GM12801 (cell line): Measurements from ENCODE around the gene HMHB1.

Experiments
- TF ChIP-seq, protein P1 (sequence below): IDR thresholded peaks from one replicate; pipeline ENCODE4 v1.5.1; 2011; ENCODE audit warnings: control low read depth; ENCODE audit not compliant: insufficient read length; ENCODE audit errors: extremely low read depth

Gene HMHB1

DNA sequence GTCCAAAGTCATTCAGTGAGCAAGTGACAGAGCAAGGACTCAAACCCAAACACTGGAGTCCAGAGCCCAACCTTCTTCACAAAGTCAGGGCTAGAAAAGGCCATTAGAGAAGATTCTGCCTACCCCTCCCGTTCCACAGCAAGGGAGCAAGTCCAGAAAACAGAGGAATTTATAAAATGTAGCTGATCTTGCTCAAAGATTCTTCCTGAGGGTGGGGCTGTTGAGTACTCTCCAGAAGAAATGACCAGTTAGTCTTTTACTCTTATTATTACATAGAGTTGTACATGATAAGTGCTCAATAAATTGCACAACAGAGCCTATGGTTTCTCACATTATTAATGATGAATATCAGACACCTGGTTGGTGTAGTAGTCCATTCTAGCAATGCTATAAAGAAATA is 39.3 kb upstream of the HMHB1 start:
- TF ChIP-seq, protein P1, sequence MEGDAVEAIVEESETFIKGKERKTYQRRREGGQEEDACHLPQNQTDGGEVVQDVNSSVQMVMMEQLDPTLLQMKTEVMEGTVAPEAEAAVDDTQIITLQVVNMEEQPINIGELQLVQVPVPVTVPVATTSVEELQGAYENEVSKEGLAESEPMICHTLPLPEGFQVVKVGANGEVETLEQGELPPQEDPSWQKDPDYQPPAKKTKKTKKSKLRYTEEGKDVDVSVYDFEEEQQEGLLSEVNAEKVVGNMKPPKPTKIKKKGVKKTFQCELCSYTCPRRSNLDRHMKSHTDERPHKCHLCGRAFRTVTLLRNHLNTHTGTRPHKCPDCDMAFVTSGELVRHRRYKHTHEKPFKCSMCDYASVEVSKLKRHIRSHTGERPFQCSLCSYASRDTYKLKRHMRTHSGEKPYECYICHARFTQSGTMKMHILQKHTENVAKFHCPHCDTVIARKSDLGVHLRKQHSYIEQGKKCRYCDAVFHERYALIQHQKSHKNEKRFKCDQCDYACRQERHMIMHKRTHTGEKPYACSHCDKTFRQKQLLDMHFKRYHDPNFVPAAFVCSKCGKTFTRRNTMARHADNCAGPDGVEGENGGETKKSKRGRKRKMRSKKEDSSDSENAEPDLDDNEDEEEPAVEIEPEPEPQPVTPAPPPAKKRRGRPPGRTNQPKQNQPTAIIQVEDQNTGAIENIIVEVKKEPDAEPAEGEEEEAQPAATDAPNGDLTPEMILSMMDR = no peak

DNA sequence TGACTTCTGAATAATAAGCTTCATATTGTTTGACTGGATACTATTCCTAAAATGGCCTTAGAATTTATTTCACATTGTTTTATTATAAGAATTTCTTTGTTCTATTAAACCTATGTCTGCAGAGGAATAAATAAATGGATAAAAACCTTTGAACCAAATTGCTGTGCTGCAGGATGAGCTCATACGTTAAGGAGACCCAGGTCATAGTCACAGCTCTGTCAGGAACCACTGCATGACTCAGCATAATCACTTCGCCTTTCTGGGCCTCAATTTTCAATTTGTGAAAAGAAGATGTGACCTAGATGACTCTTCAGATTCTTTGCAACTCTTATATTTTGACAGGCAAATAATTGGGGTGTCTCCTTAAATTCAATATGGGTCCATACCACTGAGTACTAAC is 36.7 kb upstream of the HMHB1 start:
- TF ChIP-seq, protein P1 = no peak

DNA sequence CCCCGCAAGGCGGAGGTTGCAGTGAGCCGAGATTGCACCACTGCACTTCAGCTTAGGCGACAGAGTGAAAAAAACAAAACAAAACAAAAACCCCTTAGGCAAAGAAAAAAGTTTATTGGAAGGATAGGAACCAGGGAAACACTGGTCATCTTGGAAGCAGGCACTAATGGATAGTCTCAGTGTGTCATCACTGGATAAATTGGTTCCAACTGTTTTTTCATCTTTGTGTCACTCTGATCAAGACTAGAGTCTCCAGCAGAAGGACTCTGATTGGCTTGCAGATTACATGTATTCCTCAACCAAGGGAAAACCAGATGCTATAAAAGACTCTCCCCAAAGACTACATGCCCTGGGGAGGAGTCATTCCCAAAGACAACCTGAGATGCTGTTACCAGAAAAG is 35.0 kb upstream of the HMHB1 start:
- TF ChIP-seq, protein P1 = no peak

DNA sequence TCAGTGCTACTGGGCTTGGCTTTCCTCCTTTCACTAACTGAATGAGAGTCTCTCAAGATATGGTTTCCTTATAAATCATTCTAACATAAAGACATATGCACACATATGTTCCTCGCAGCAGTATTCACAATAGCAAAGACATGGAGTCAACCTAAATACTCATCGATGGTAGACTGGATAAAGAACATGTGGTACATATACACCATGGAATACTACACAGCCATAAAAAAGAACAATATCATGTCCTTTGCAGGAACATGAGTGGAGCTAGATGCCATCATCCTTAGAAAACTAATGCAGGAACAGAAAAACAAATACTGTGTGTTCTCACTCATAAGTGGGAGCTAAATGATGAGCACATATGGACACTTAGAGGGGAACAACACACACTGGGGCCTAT is 32.5 kb upstream of the HMHB1 start:
- TF ChIP-seq, protein P1 = no peak

DNA sequence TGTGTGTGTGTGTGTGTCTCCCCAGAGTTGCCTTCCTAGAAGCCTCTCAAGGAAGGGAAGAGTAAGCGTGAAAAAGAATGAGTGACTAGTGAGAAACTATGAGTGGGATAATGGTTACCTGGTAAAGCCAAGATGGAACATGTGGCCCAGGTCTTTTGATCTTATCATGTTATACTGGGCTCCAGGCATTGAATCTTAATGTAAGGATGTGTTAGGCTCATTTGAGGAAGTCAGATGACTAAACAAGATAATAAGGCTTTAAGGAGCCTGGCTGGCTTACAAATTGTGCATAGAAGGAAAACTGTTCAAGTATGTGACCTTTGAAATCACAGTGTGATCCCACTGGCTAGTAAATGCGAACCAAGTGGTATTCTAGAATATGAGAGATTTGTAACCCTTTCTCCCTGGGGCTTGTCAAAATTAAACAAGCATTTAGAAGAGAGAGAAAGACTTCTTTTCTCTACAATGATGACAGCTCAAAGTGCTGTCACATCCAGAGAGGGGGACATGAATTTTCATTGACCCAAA is 29.9 kb upstream of the HMHB1 start:
- TF ChIP-seq, protein P1 = no peak

DNA sequence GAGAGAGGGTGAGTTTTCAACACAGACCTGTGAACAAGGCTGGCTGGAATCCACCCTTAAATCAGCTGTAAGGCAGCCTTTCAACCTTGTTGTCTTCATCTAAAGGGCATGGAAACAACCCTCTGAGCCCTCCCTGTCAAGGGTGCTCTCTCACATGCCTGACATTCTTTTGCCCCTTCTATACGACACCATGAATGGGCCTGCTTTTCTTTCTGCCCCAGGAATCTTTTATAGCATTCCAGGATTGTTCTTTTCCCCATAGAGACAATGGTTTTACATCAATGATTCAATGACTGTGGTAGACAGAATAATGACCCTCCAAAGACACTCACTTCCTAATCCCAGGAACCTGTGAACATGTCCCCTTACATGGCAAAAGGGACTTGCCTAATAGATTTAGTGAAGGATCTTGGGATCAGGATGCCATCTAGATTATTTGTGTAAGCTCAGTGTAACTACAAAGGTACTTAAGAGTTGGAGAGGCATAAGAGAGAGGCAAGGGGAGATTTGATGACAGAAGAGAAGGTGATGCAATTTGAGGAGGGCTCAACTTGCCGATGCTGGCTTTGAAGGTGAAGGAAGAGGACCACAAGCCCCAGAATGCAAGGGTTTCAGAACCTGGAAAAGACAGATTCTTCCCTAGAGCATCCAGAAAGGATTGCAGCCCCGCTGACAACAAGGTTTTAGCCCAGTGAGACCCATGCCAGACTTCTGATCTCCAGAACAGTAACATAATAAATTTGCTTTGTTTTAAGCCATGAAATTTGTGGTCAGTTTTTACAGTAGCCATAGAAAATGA is 29.2 kb upstream of the HMHB1 start:
- TF ChIP-seq, protein P1 = no peak

DNA sequence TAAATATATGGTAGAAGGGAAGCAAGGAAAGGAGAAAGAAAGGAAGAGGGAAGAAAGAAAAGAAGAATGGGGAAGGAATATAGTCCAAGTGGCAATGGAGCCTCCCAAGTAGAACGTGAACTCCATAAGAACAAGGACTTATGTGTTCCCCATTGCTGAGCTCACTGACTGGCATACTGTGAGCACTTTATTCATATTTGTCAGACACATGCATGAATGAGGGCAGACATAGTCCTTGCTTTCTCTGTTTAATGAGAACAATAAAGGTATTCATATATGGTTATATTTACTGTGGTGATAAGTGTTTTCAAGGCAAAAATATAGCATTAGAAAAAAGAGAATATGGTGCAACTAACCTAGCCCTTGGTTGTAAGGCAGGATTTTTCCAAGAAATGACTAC is 23.6 kb upstream of the HMHB1 start:
- TF ChIP-seq, protein P1 = no peak
